Esophagus (tissue), 2 donors: Measurements from ENCODE around the gene PNPLA2. TPM values are rescaled to one million over a fixed set of nuclear protein-coding genes. Genes with fewer than 3 reads are reported as not detected.

Experiments
- H3K27ac ChIP-seq, 2 donors: one replicate each; pipeline ENCODE4 v1.5.1; 2013; ENCODE audit warnings: low read depth in 2 of 2, mild to moderate bottlenecking in 2 of 2, inconsistent platforms in 1 of 2, low read length in 1 of 2, moderate library complexity in 1 of 2
- H3K27me3 ChIP-seq, 2 donors: one replicate each; pipeline ENCODE4 v1.6.1; 2013; ENCODE audit warnings: low read length in 2 of 2, control low read depth in 1 of 2, mild to moderate bottlenecking in 1 of 2; ENCODE audit not compliant: insufficient read depth in 2 of 2, control insufficient read depth in 1 of 2
- H3K36me3 ChIP-seq, 2 donors: one replicate each; pipeline ENCODE4 v1.6.1; 2013; ENCODE audit warnings: low read length in 1 of 2; ENCODE audit not compliant: control insufficient read depth in 2 of 2, insufficient read depth in 2 of 2
- H3K4me1 ChIP-seq, 2 donors: one replicate each; pipeline ENCODE4 v1.6.1; 2013; ENCODE audit warnings: low read length in 1 of 2; ENCODE audit not compliant: control insufficient read depth in 2 of 2, insufficient read depth in 2 of 2
- H3K4me3 ChIP-seq, 2 donors: one replicate each; pipeline ENCODE4 v1.5.1; 2013; ENCODE audit warnings: low read length in 2 of 2, mild to moderate bottlenecking in 2 of 2, low read depth in 1 of 2, moderate library complexity in 1 of 2
- H3K9me3 ChIP-seq, 2 donors: one replicate each; pipeline ENCODE4 v1.6.1; 2013; ENCODE audit warnings: mild to moderate bottlenecking in 2 of 2, low read depth in 1 of 2, low read length in 1 of 2, moderate library complexity in 1 of 2; ENCODE audit not compliant: control insufficient read depth in 2 of 2, insufficient read depth in 1 of 2
- WGBS, 2 donors: extraction: QIAGEN DNeasy Blood & Tissue Kit; methylation state at CpG; one replicate each; pipeline ENCODE4 v1.1.7; 2013; 5-methylcytosine and 5-hydroxymethylcytosine counted together
- polyA plus RNA-seq, 2 donors: library from polyadenylated mRNA; stranded (reverse); fragments of 200-250 nt; gene quantifications; one replicate each; pipeline ENCODE4 v1.2.3, GENCODE V29; 2013
- donor health status: healthy with polysubstance abuse.
- donor health status: Bipolar disorder and iron deficiency.

PNPLA2 gene
- polyA plus RNA-seq, 2 donors: 51.7 to 53.2 TPM

- H3K4me3 ChIP-seq: peak within 1 kb of the TSS; percentile 51 to 68
- H3K36me3 ChIP-seq: peaks cover 0 to 34% of the 10 kb centered on the region in 2 donors
- H3K4me1 ChIP-seq: peaks cover 6 to 26% of the 10 kb centered on the region in 2 donors
- H3K27ac ChIP-seq: peak within 1 kb of the TSS; percentile 87 to 89
- 3 to 4% methylated on average over 55 to 69 of the region's 69 CpGs for WGBS, 2 donors
- H3K9me3 ChIP-seq: no peaks in the 10 kb centered on the region
- H3K27me3 ChIP-seq: no peaks in the 10 kb centered on the region
Measured at GRCh38 chr11:798093-798713, 20.5 kb upstream of the PNPLA2 start, which contains the start of gene SLC25A22. TSS of gene SLC25A22 (minus strand) at chr11:798281. CDS start at chr11:795006, 3,275 bp downstream.

- Histone ChIP-seq H3K4me1 (peaks cover 10 to 35% of the 10 kb centered on the region in 2 donors), H3K9me3 (no peaks in the 10 kb centered on the region), H3K36me3 (peaks cover 0 to 30% of the 10 kb centered on the region in 2 donors), H3K27ac (no peak overlapping the region), H3K4me3 (no peak overlapping the region), H3K27me3 (no peaks in the 10 kb centered on the region)
- WGBS, 2 donors: 94 to 95% methylated on average over 31 to 32 of the region's 32 CpGs
Measured at GRCh38 chr11:799641-800316, 18.9 kb upstream of the PNPLA2 start.

- H3K27me3 ChIP-seq: no peaks in the 10 kb centered on the region
- peaks cover 10 to 30% of the 10 kb centered on the region in 2 donors for H3K4me1 ChIP-seq
- no peak overlapping the region for H3K27ac ChIP-seq
- 94 to 95% methylated on average over 30 of the region's 30 CpGs for WGBS, 2 donors
- H3K9me3 ChIP-seq: no peaks in the 10 kb centered on the region
- no peak overlapping the region for H3K4me3 ChIP-seq
- peaks cover 0 to 30% of the 10 kb centered on the region in 2 donors for H3K36me3 ChIP-seq
Measured at GRCh38 chr11:800473-800872, 18.2 kb upstream of the PNPLA2 start.

- H3K36me3 ChIP-seq: peaks cover 0 to 30% of the 10 kb centered on the region in 2 donors
- H3K27ac ChIP-seq: no peak overlapping the region
- no peaks in the 10 kb centered on the region for H3K27me3 ChIP-seq
- H3K9me3 ChIP-seq: no peaks in the 10 kb centered on the region
- peaks cover 9 to 26% of the 10 kb centered on the region in 2 donors for H3K4me1 ChIP-seq
- no peak overlapping the region for H3K4me3 ChIP-seq
- WGBS, 2 donors: 90 to 91% methylated on average over 20 of the region's 20 CpGs
Measured at GRCh38 chr11:801097-801780, 17.5 kb upstream of the PNPLA2 start.

- Histone ChIP-seq H3K4me3 (no peak overlapping the region), H3K27me3 (no peaks in the 10 kb centered on the region), H3K4me1 (peaks cover 5 to 18% of the 10 kb centered on the region in 2 donors), H3K27ac (no peak overlapping the region), H3K9me3 (no peaks in the 10 kb centered on the region), H3K36me3 (peaks cover 0 to 30% of the 10 kb centered on the region in 2 donors)
- WGBS, 2 donors: 98% methylated on average over 16 to 21 of the region's 21 CpGs
Measured at GRCh38 chr11:802018-802617, 16.6 kb upstream of the PNPLA2 start.

GRCh38 chr11:802693-803466, 15.8 kb upstream of the PNPLA2 start:
- H3K4me1 ChIP-seq: peaks cover 5 to 17% of the 10 kb centered on the region in 2 donors

GRCh38 chr11:803467-803742, 15.3 kb upstream of the PNPLA2 start:
- Histone ChIP-seq H3K4me3 (no peak overlapping the region), H3K4me1 (peaks cover 5 to 15% of the 10 kb centered on the region in 2 donors), H3K36me3 (peaks cover 0 to 30% of the 10 kb centered on the region in 2 donors), H3K27ac (no peak overlapping the region), H3K9me3 (no peaks in the 10 kb centered on the region), H3K27me3 (no peaks in the 10 kb centered on the region)
- WGBS, 2 donors: 77 to 90% methylated on average over 6 to 8 of the region's 8 CpGs

More at GRCh38 chr11:802693-803466, 15.8 kb upstream of the PNPLA2 start:
- Histone ChIP-seq H3K9me3 (no peaks in the 10 kb centered on the region), H3K27me3 (no peaks in the 10 kb centered on the region), H3K27ac (no peak overlapping the region), H3K4me3 (no peak overlapping the region), H3K36me3 (peaks cover 0 to 30% of the 10 kb centered on the region in 2 donors)
- WGBS, 2 donors: 90 to 91% methylated on average over 28 of the region's 28 CpGs

GRCh38 chr11:803770-804598, 14.7 kb upstream of the PNPLA2 start:
- WGBS, 2 donors: 44 to 45% methylated on average over 26 of the region's 26 CpGs
- H3K4me1 ChIP-seq: peaks cover 5 to 14% of the 10 kb centered on the region in 2 donors
- H3K4me3 ChIP-seq: peak overlapping the region; percentile 54 to 72

More at GRCh38 chr11:803770-804598, 14.7 kb upstream of the PNPLA2 start:
- Histone ChIP-seq H3K27me3 (no peaks in the 10 kb centered on the region), H3K36me3 (peaks cover 0 to 30% of the 10 kb centered on the region in 2 donors), H3K27ac (no peak overlapping the region), H3K9me3 (no peaks in the 10 kb centered on the region)
